Hepatocyte (in vitro differentiated cells): Measurements from ENCODE around the gene PEX5.

Experiments
- CTCF ChIP-seq: fragments of 200-600 bp; sonication (generic); IDR thresholded peaks from 2 replicates; pipeline ENCODE4 v1.5.1; 2016; ENCODE audit warnings: antibody characterized with exemption, mild to moderate bottlenecking; ENCODE audit not compliant: poor library complexity
- EZH2 ChIP-seq: fragments of 200-600 bp; sonication (generic); IDR thresholded peaks from 2 replicates; pipeline ENCODE4 v1.6.1; 2016; ENCODE audit warnings: antibody characterized with exemption, mild to moderate bottlenecking, borderline replicate concordance
- EZH2phosphoT487 ChIP-seq: fragments of 200-600 bp; sonication (generic); IDR thresholded peaks from one replicate; pipeline ENCODE4 v1.6.1; 2018; ENCODE audit warnings: antibody characterized with exemption, mild to moderate bottlenecking, low read depth, moderate library complexity; ENCODE audit not compliant: unreplicated experiment, severe bottlenecking

GRCh38 chr12:7197841-7198240 lies 8.4 kb downstream of the PEX5 start:
- TF ChIP-seq CTCF, result no peak
- no peak for TF ChIP-seq EZH2phosphoT487
- TF ChIP-seq EZH2, result no peak
